Measurements from ENCODE around the gene OLFM2. TPM values are rescaled to one million over a fixed set of nuclear protein-coding genes. Genes with fewer than 3 reads are reported as not detected.

Gene OLFM2
- total RNA-seq, 1 experiment from 2014 or later = 75.6 TPM

DNA sequence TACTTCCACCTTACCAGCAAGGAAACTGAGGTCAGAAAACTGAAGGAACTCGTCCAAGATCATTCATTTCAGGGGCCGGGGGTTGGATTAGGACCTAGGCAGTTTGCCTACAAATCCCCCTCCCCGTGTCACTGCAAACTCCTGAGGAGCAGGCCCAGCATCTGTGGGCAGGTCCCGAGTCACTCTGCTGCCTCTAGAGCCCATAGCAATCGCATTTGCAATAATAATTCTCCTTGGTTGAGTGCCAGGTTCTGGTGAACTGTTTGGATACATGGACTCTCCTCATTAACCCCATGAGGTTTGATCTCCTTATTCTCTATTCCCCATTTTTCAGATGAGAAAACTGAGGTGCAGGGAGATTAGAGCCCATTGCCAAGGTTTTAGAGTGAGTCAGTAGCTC is 100.3 kb downstream of the OLFM2 start:
- Histone ChIP-seq H2BK20ac (ENCODE audit: low read depth, low read length, poor library complexity, severe bottlenecking) (no peak overlapping the region), H2AK5ac (ENCODE audit: insufficient read length, low read length) (no peak overlapping the region), H4K8ac (replicated peaks; ENCODE audit: insufficient read length, low read depth, low read length) (no peak overlapping the region), H2BK120ac (ENCODE audit: low read depth, low read length, poor library complexity, severe bottlenecking) (no peak overlapping the region), H4K5ac (ENCODE audit: insufficient read length, low read depth, low read length) (no peak overlapping the region), H3K23me2 (ENCODE audit: insufficient read length, low read depth, low read length, poor library complexity, severe bottlenecking) (no peaks in the 10 kb centered on the region), H3K9ac (ENCODE audit: extremely low read depth, insufficient read length, low read length) (no peak overlapping the region), H2BK5ac (ENCODE audit: insufficient read length, low read length) (no peak overlapping the region), H3K79me1 (ENCODE audit: insufficient read depth, low read depth, low read length, poor library complexity, severe bottlenecking) (peaks cover 4% of the 10 kb centered on the region), H3K18ac (ENCODE audit: insufficient read length, low read depth, low read length) (no peak overlapping the region), H3K4ac (ENCODE audit: low read depth, low read length) (no peak overlapping the region), H3K79me2 (ENCODE audit: insufficient read depth, low read length) (peaks cover 1% of the 10 kb centered on the region), H3K4me1 (ENCODE audit: insufficient read depth, low read length) (no peaks in the 10 kb centered on the region), H2BK12ac (ENCODE audit: insufficient read length, low read depth, low read length) (no peak overlapping the region), H3K9me3 (ENCODE audit: control insufficient read depth, low read depth, low read length) (no peaks in the 10 kb centered on the region), H3K4me2 (ENCODE audit: insufficient read depth, insufficient read length, low read length) (peak overlapping the region; percentile 96), H3K56ac (ENCODE audit: insufficient read length, low read depth, low read length) (no peak overlapping the region), H3K23ac (ENCODE audit: insufficient read length, low read depth, low read length) (no peak overlapping the region), H2AFZ (ENCODE audit: low read length) (no peak overlapping the region), H3T11ph (ENCODE audit: low read length) (no peak overlapping the region), H3K14ac (ENCODE audit: insufficient read depth, low read length) (no peak overlapping the region), H2BK15ac (ENCODE audit: low read depth, low read length) (no peak overlapping the region), H3K27ac (ENCODE audit: insufficient read length, low read depth, low read length) (no peak overlapping the region), H4K20me1 (ENCODE audit: control insufficient read depth, insufficient read depth, insufficient read length) (no peaks in the 10 kb centered on the region), H4K91ac (ENCODE audit: insufficient read length, low read depth, low read length) (no peak overlapping the region), H3K27me3 (ENCODE audit: insufficient read depth, low read length) (no peaks in the 10 kb centered on the region)
- Mint-ChIP-seq H3K9me3 (no peaks in the 10 kb centered on the region; a peak in 1 of 5 replicates), H3K27ac (peak overlapping the region in 1 of 3 experiments; percentile 8; a peak in 2 of 7 replicates), H3K4me1 (peaks cover 8 to 14% of the 10 kb centered on the region in 2 experiments), H3K27me3 (ENCODE audit: low read depth) (no peaks in the 10 kb centered on the region), H3K4me3 (peak overlapping the region; percentile 79 to 93), H3K36me3 (ENCODE audit: insufficient read depth in 1 of 3, low read depth in 3 of 3) (peaks cover 11 to 21% (median 15%) of the 10 kb centered on the region in 3 experiments; a peak in 6 of 7 replicates)
- TF ChIP-seq, protein P1, sequence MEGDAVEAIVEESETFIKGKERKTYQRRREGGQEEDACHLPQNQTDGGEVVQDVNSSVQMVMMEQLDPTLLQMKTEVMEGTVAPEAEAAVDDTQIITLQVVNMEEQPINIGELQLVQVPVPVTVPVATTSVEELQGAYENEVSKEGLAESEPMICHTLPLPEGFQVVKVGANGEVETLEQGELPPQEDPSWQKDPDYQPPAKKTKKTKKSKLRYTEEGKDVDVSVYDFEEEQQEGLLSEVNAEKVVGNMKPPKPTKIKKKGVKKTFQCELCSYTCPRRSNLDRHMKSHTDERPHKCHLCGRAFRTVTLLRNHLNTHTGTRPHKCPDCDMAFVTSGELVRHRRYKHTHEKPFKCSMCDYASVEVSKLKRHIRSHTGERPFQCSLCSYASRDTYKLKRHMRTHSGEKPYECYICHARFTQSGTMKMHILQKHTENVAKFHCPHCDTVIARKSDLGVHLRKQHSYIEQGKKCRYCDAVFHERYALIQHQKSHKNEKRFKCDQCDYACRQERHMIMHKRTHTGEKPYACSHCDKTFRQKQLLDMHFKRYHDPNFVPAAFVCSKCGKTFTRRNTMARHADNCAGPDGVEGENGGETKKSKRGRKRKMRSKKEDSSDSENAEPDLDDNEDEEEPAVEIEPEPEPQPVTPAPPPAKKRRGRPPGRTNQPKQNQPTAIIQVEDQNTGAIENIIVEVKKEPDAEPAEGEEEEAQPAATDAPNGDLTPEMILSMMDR (conservative IDR thresholded peaks at IDR 0.05) = no peak
- DNase-seq = no peak
- WGBS (ENCODE audit: extremely low coverage, insufficient read length, low lambda C conversion rate) = no CpG with 5 or more reads among the region's 5 CpGs
